Stimulated activated CD8-positive, alpha-beta memory T cell treated with anti-CD3 and anti-CD28 coated beads, Interleukin-7, amount 100 ng/mL, for 48 hours (primary cell): ENCODE results near the gene ADAM20.
"Not testable (repeated sequence)": the region's sequence is repeated elsewhere in the genome, so short reads cannot be mapped to it uniquely, and the experiment has no call there.

Source experiments
- DNase-seq, 2 donors: peaks; one replicate each; pipeline ENCODE4 v3.0.0-alpha.2; 2020; ENCODE audit warnings: low read depth in 1 of 2; ENCODE audit errors: extremely low read depth in 1 of 2

ADAM20 gene

DNA sequence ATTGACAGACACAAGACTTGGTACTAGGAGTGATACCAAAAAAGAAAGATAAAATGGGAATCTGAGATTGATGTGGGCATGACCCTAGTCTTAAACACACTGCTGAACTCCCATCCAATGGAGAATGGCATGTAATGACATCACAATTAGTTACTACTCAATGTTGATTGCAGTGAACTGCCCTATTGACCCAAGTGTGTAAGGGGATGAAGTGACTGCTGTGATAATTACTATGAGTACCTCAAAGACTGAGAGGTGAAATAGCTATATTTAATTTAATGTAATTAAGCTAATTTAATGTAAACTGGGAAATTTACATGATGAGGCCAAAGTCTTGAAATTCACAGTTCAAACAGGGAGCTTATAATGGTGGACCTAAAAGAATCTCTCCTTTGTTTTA, at the start of gene ADAM20:
TSS of gene ADAM20 (minus strand) at position 101 of the 400 bp plus-strand sequence. CDS start 10,247 bp downstream, outside the sequence.
- no peak for DNase-seq

DNA sequence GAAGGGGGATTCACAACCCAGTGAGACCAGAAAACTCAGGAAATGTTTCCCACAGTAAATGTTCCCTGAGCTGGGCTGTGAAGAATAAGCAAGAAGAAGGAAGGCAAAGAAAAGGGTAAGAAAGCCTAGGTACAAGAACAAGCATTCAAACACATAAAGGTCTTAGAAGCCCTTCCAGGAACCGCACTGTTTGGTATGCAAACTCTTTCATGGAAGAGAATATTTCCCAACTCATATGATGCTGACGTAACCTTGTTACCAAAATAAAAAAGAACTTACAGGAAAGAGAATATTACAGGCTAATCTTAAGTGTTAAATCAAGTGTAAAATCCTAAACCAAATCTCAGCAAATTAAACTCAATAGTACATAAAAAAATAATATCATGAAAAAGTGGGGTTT, 42.1 kb upstream of the ADAM20 start:
- no peak for DNase-seq

DNA sequence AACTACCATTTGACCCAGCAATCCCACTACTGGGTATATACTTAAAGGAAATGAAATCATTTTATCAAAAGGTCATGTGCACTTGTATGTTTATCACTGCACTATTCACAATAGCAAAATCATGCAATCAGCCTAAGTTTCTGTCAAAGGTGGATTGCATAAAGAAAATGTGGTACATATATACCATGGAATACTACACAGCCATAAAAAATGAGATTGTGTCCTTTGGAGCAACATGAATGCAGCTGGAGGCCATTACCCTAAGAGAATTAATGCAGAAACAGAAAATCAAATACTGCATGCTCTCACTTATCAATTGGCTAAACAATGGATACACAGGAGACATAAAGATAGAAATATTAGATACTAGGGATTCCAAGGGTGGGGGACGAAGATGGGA, 38.2 kb upstream of the ADAM20 start:
- DNase-seq = no peak

DNA sequence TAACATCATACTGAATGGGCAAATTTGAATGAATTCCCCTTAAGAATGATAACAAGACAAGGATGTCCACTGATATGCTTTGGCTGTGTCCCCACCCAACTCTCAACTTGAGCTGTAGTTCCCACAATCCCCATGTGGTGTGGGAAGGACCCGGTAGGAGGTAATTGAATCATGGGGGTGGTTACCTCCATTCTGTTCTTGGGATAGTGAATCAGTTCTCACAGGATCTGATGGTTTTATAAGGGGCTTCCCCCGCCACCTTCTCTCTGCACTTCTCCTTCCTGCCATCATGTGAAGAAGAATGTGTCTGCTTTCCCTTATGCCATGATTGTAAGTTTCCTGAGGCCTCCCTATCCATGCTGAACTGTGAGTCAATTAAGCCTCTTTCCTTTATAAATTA, 36.3 kb upstream of the ADAM20 start:
- DNase-seq = no peak

DNA sequence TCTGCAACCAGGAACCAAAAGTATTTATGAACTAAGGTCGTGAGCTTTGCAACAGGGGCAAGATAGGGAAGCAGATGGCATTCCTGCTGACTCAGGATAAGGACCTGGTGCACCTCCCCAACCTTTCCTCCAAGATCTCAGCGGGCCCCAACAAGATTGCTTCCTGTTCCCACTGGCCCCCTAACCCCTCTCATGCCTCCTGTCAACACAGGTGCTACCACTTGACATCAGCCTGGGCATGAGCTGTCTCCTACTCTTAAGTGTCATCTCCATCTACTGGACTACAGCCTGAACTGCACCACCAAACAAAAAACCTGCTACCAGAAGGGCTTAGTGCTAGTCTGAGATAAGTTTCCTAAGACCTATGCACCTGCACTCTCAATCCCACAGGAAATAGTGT, 33.0 kb upstream of the ADAM20 start:
- DNase-seq = no peak

DNA sequence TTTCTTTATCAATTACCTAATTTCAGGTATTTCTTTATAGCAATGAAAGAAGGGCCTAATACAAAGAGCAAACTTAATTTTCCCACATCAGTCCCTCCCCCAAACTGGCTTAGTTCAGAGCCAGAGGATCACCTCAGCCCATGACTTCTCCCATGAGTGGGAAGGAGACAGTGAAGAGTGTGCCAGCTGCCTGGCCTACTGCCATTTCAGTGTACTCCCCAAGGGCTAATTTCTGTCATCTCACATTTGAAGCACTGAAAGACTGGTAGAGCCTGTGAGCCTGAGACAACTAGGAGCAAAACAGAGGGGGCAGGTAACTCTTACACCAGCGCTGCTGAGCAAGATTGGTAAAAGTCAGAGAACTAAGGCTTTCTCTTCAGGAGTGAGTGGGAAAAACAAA, 29.1 kb upstream of the ADAM20 start:
- DNase-seq = no peak

DNA sequence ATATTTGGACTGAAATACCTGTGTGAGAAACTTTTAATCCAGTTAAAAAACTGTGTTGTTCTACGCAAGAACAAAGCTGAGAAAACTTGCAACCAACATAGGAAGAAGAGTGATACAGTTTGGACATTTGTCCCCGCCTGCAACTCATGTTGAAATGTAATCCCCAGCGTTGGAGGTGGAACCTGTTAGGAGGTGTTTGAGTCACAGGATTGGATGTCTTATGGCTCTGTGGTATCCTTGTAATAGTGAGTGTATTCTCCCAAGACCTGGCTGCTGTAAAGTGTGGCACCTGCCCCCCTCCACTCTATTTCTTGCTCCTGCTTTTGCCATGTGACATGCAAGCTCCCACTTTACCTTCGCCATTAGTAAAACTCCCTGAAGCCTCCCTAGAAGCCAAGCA, 28.6 kb upstream of the ADAM20 start:
- no peak for DNase-seq

DNA sequence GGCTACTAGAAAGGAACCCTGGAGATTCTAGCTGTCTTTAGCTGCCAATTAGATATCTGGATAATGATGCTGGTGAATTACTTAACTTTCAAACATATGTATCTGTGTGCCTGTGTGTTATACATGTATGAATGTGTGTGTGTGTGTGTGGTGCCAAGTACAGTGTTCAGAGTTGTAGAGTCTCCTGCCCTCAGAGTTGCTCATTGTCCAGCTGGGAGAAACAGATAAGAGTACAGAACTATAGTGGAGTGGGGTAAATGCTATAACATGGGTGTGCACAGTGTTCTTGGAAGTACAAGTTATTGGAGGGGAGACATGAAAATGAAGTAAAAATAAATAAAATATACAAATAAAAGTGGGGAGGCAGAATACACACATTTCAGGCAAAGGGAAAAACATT, 23.6 kb upstream of the ADAM20 start:
- no peak for DNase-seq

DNA sequence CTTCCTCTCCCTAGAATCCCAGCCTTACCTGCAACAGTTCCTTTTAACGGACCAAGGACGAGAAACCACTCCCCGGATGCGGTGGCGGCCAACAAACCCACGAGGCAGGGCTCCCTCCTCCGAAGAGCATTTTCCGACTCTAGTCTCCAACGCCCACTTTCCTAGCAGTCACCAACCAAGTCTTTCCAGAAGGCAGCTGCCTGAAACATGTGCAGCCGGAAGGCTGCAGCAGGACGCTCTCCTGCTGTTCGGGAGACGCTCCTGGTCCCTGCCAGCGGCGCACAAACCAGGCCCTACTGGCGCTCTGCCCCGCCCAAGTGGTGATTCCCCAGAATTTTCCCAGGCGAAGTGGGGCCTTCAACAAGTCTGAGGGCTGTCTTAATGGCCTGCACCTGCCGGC, 21.1 kb upstream of the ADAM20 start:
- no peak for DNase-seq

DNA sequence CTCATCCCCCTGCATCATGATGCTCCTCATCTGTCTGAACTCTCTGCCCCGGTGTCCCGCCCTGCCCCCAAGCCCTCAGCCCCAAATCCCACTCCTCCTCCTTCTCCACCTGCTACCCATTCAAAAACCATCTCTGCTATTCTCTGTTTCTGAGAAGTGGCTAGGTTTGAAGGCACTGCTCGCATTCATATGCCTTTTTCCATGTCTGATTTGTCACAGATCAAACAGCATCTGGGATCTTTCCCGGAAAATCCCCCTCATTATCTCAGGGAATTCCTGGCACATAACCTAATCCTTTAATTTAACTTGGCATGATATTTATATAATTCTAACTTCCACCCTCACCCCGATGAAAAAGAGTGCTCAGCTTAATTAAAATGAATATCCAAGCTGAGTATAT, 3.3 kb upstream of the ADAM20 start:
- DNase-seq = no peak

DNA sequence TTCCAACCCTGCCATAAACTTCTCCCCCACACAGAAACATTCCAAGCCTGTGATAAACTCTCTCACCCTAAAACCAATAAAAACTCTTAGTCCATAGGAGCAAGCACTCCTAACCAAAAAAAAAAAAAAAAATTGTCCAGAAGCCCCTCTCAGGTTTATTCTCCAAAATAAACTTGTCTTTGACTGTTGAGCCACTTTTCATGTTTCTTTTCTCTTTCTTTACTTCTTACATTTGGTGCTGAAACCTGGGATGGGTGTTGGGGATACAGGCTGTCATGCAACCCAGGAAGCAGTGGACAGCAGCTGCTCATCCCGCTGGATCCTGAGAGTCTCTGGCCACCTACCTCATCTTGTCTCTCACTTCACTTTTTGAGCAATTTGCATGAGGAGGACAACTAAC, 2.0 kb upstream of the ADAM20 start:
- DNase-seq = no peak

DNA sequence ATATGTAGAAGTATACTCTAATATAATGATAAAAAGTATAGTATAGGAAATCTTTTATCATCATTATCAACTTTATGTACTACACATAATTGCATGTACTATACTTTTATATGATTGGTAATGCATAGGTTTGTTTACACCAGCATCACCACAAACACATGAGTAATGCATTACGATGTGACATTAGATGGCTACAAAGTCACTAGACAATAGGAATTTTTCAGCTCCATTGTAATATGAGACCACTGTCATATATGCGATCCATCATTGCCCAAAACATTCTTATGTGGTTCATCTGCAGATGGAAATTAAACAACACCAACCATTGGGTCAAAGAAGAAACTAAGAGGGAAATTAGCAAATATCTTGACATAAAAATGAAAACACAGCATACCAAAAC, 4.4 kb downstream of the ADAM20 start:
- DNase-seq = no peak

DNA sequence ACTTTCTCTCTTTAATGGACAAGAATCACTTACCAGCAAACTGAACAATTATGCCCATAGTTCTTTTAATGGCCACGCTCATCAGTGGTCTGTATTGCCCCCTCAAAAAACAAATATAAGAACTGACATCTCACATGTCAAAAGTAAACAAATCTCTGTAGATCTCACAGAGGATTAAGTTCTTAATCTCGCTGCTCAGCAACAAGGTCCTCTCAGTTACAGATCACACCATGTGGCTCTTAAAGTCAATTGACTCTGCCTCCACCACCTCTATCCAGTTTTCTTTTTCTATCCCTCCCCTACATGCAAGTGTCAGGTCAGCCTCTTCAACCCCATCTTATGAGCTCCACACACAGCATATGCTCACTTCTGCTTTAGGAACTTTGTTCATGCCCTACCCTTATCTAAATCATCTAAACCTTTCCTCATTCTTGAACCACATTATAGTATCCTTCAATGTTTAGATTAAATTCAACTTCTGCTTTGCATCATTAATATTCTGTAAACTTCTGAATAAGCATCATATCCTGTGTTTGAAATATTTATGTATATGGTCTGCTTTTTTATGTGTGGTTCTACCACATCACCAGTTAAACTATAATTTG, 7.2 kb downstream of the ADAM20 start:
- no peak for DNase-seq

DNA sequence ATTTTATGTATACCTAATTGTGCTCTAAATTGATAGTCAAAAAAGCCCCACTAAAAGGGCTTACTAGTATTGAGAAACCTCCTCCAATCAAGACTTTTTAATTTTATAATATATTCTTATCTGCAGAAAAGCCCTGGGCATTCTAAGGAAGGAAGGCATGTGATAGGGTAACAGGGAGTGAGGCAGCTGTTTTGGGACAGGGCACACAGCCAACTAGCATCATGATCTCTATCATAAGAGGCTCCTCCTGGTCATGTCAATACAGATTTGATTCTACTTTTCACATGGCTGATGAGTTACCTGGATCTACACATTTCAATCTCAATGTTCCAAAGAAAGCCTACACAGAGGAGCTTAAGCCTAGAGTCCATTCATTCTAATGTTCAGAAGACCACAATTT, 9.1 kb downstream of the ADAM20 start:
- DNase-seq = no peak

DNA sequence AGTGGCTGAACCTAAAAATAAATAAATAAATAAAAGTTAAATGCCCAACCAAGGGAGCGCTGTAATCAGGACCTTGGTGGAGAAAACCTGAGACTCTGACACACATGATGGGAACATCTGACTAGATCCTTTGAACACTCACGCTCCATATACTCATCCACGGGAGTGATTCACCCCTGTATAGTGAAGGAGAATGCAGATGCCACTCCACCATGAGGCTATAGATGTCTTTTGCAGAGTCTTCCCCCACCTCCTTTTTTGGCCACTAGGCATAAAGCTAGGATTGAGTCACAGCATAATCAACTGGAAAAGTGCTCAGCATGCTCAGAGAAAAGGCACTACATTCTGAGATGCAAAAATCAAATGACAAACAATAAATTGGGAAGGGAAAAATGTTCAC, 19.0 kb downstream of the ADAM20 start:
- no peak for DNase-seq

DNA sequence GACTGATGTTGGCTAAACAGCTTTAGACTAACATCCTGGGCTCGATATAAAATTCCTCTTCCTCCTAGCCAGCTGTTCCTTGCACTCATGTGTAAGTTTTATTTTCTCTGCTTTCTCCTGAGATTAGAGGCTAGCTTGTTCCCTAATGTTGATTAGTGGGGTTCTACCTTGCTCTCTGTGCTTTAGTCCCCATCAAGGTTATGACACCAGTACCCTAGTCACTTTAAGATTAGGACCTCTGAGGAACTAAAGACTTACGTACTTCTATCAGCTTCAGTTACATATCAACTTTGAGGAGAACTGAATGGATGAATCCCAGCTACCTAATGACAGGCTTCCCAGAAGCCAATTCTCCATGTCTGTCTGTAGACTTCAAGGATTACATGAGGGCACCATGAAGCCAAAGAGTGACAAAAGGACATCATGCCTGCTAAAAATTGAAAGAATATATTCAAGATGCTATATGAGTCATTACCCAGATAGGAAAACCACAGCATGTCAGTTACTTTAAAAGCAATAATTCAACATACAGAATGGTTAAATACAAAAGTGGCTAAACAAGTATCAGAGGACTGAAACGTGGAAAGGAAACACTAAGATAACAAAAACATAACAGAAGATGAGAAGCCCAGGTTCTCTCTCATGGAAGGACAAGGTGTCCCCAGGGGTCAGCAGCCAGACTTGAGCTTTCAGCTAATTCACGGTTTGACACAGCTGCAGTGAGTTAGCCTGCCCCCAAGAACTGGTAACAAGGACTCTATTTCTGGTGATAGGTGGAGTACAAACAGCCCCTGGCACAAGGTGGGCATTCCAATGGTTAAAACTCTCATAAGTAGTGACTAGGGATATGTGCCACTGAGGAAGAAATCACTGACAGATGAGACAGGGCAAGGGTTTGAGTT, 20.4 kb downstream of the ADAM20 start:
- no peak for DNase-seq

DNA sequence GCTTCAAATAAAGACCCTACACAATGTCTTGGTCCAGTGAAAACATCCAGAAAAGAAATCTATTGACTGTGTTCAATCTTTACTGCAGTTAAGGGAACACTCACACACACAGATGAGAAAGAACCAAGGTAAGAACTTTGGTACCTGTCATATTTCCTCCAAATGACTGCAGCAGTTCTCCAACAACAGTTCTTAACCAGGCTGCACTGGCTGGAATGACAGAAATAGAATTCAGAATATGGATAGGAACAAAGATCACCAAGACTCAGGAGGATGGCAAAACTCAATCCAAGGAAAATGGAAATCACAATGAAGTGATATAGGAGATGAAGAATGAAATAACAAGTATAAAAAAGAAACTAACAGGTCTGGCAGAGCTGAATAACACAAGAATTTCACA, 36.6 kb downstream of the ADAM20 start:
- DNase-seq = no peak

DNA sequence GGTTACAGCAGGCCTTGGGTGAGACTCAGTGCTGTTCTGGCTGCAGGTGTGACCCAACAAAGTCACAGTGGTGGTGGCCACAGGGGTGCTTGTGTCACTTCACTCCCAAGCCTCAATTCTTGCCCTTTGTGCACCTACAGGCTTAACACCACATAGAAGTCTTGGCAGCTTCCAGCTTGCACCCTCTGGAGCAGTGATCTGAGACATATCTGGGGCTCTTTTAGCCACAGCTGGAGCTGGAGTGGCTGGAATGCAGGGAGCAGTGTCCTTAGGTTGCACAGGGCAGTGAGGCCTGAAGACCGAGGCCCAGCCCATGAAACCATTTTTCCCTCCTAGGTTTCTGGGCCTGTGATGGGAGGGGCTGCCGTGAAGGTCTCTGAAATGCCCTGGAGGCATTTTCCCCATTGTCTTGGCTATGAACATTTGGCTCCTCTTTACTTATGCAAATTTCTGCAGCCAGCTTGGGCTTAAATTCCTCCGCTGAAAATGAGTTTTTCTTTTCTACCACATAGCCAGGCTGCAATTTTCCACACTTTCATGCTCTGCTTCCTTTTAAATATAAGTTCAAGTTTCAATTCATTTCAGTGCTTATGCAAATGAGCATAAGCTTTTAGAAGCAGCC, 45.1 kb downstream of the ADAM20 start:
- DNase-seq = no peak

DNA sequence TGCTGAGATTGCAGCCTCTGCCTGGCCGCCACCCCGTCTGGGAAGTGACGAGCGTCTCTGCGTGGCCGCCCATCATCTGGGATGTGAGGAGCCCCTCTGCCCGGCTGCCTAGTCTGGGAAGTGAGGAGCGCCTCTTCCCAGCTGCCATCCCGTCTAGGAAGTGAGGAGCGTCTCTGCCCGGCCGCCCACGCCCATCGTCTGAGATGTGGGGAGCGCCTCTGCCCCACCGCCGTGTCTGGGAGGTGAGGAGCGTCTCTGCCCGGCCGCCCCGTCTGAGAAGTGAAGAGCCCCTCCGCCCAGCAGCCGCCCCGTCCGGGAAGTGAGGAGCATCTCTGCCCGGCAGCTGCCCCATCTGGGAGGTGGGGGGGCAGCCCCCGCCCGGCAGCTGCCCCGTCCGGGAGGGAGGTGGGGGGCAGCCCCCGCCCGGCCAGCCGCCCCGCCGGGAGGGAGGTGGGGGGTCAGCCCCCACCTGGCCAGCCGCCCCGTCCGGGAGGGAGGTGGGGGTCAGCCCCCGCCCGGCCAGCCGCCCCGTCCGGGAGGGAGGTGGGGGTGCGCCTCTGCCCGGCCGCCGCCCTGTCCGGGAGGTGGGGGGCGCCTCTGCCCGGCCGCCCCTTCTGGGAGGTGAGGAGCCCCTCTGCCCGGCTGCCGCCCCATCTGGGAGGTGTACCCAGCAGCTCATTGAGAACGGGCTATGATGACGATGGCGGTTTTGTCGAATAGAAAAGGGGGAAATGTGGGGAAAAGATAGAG, 57.3 kb downstream of the ADAM20 start:
- not testable (repeated sequence) for DNase-seq

DNA sequence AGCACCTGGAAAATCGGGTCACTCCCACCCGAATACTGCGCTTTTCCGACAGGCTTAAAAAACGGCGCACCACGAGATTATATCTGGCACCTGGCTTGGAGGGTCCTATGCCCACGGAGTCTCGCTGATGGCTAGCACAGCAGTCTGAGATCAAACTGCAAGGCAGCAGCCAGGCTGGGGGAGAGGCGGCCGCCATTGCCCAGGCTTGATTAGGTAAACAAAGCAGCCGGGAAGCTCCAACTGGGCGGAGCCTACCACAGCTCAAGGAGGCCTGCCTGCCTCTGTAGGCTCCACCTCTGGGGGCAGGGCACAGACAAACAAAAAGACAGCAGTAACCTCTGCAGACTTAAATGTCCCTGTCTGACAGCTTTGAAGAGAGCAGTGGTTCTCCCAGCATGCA, 59.3 kb downstream of the ADAM20 start:
- DNase-seq = not testable (repeated sequence)

DNA sequence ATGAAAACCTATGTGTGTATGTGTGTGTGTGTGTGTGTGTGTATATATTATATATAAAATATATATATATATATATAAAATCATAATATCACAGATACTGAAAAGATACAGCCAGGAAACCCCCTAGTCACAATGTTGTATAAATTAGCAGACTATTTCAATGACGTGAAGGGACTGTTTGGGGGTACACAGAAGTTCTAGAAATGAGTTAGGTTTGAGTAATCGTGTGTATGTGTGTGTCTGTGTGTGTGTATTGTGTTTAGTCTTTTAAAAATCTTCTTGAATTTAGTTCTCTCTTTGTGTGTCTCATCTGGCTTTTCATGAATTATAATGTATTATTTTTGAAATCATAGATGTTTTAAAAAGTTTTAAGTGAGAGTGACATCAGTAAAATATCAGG, 61.0 kb downstream of the ADAM20 start:
- no peak for DNase-seq
